Fibroblast of pulmonary artery (primary cell): Measurements from ENCODE around the gene MIA.

ENCODE experiments used
- DNase-seq: peaks from one replicate; pipeline ENCODE4 v3.0.0-alpha.2; 2010; ENCODE audit warnings: low read depth
- H3K4me3 ChIP-seq: replicated peaks from 2 replicates; pipeline ENCODE4 v1.5.1; 2011; ENCODE audit warnings: low read depth, mild to moderate bottlenecking, control low read depth, low read length, moderate library complexity
- CTCF ChIP-seq: IDR thresholded peaks from 2 replicates; pipeline ENCODE4 v1.5.1; 2011; ENCODE audit warnings: mild to moderate bottlenecking, control low read depth, low read length, inconsistent platforms; ENCODE audit errors: missing control alignments

The MIA gene

GRCh38 chr19:40775632-40776022 lies 306 bp downstream of the MIA start:
- H3K4me3 ChIP-seq, result no peak overlapping the region
- DNase-seq, result no peak
- no peak for TF ChIP-seq CTCF

DNA sequence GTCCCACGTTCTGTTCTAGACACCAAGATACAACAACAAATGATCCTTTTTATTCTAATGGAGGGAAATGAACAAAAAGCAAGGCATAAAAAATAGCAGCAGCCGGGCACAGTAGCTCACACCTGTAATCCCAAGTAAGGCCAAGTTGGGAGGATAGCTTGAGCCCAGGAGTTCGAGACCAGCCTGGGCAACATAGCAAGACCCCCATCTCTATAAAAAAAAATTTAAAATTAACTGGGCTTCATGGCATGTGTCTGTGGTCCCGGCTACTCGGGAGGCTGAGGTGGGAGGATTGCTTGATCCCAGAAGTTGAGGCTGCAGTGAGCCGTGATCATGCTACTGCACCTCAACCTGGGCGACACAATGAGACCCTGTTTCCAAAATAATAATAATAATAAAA lies 1.0 kb downstream of the MIA start:
- H3K4me3 ChIP-seq, result no peak overlapping the region
- TF ChIP-seq CTCF, result no peak
- no peak for DNase-seq

DNA sequence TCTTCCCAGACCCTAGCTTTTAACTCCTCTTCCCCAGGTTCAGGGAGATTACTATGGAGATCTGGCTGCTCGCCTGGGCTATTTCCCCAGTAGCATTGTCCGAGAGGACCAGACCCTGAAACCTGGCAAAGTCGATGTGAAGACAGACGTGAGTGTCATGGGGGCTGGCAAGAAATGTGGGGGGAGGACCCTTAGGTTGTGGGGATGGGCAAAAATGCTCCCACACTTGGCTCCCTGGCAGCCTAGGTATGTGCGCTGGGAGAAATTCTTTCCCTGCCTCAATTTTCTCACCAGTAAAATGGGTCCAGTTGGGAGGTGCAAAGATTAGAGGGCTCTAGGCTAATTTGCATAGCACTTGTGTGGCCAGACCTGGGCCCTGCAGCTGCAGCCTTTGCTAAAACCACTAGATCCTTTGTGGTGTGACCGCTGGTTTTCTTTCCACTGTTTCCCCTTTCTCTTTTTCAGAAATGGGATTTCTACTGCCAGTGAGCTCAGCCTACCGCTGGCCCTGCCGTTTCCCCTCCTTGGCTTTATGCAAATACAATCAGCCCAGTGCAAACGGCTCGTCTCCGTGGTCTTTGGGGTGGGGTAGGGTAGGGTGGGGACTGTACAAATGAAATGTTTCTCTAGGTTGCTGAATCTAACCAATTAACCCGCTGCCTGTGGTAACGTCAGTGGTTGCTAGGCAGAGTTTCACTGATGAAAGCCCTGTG lies 1.8 kb downstream of the MIA start:
- H3K4me3 ChIP-seq, result peak overlapping the region; percentile 74

GRCh38 chr19:40777645-40777936 lies 2.3 kb downstream of the MIA start:
- peak overlapping the region; percentile 74 for H3K4me3 ChIP-seq
- DNase-seq, result no peak
- no peak for TF ChIP-seq CTCF

More for the DNA sequence above, 1.8 kb downstream of the MIA start:
- DNase-seq, result peak; percentile 94
- no peak for TF ChIP-seq CTCF

DNA sequence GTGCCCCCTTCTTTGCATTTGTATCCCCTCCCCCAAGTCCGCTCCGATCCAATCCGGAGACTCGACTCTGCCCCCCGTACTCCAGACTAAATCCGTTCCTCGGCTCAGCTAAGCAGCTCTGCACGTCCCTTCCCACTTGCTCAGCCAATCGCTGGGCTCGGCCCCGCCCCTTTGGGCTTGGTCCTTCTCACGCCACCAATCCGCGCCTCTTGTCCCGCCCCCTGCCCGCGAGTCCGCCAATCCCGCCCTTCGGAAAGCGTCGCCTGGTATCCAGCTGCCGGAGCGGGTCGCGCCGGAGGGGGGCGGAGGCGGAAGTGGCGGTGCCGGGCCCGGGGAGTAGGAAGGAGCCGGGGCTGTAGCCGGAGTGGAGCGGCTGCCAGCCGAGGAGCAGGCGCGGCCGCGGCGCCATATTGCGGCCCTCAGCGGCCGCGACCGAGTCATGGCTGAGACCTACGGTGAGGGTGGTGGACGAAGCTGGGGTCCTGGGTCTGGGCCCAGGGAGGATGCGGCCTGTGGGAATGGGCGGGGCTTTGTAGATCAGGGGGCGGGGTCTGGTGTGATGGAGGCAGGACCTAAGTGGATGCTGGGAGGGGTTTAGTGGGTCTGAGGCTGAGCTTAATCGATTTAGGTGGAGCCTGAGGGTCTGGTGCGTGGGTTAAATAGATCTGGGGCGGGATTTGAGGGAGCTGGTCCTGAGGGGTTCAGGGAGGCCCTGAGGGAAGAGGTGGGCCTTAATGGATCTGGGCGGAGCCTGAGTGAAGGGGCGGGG lies 2.8 kb downstream of the MIA start, which contains the start of gene RAB4B:
RAB4B (plus strand) TSS at position 311 of the 769 bp plus-strand sequence; CDS start at position 440, 129 bp downstream.
- DNase-seq, result peak; percentile 100
- peak within 1 kb of the TSS; percentile 74 for H3K4me3 ChIP-seq
- TF ChIP-seq CTCF, result no peak

DNA sequence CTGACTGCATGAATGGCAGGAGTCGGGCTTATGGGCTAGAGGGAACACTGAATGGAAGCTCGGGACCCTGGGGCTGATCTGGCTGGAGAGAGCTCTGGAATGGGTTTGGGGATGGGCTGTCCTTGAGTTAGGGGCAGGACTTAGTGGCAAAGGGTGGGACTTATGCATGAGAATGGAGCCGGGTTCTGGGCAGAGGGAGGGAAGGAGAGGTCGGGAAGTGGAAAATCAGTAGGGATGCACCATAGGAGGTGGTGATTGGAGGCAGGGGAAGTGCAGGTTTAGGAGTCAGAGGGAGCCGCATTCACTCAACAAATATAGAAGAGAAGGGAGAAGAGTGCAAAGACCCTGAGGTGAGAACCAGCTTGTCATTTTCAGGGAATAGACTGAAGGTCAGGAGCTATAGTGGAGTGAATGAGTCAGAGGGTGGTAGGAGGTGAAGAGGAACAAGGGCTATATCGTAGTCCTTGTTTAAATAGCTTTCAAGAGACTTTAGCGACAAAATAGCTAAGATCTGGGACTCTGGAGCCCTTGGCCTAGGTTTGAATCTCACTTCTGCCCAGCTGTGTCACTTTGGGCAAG lies 3.5 kb downstream of the MIA start:
- H3K4me3 ChIP-seq, result peak overlapping the region; percentile 74
- no peak for TF ChIP-seq CTCF
- DNase-seq, result no peak
